SHP77 treated with DMSO at 0.1 percent for 48 hours (cell line): Measurements from ENCODE around the gene PPFIA2.

Experiments
- DNase-seq: peaks from one replicate; lab custom pipeline; 2025; lab: John Stamatoyannopoulos, UW

The PPFIA2 gene

DNA sequence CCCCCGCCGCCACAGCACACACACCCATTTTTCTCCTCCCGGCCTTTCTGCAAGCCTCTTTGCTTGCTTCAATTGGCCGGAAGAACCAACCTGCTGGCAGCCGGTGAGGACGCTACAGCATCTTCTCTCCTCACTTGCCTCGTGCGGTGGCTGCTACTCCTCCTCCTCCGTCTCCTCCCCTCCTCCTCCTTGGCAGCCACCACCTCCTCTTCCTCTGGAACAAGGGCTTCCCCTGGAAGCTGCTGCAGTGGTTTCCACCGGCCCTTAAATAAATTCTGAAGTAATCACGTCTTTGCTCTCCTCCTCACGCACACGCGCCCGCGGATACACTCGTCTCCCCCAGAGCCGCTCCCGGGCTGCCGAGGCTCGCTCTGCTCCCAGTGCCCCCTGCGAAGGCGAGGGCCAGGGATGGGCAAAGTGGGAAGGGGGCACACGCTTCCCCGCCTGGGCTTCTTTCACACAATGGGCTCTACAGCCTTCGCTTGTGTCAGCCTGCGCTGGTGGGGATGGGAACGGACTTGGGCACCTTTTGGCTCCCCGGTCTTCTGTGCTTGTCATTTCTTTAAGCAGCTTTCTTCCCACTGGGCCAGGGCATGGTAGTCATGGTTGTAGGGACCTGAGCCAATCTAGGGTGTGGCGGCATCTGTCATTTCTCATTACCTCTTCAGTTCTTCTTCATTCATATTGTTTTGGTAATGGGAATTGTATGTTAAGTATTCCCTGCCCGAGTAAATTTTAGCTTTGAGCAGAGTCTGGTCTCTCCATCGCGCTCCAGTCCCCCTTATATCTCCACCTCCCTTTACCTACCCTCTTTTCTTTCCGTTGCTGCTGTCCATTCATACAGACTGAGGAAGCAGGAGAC lies at the start of gene PPFIA2:
PPFIA2 (minus strand) TSS at position 161 of the 862 bp plus-strand sequence.
- DNase-seq = no peak

GRCh38 chr12:81800298-81801148 lies 41.4 kb upstream of the PPFIA2 start:
- no peak for DNase-seq

- DNase-seq = no peak
These were observed 39.1 kb upstream of the PPFIA2 start for GRCh38 chr12:81798294-81798693.

DNA sequence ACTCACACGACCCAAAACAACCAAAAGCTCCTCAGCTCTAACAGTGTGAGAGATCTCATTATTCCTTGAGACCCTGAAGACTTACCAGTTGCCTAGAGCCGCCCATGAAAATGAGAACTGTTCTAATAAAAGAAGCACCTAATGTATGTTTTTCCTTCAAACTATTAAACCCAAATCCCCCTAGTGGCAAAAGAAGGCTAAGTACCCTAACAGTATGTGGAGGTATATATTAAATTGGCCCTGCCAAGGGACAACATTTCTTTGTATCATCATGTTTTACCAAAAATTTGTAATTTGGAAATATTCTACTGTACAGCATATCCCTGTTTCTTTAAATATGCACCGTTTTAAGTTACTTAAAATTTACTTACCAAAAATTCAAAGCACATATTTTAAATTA lies 38.0 kb upstream of the PPFIA2 start:
- DNase-seq = no peak

DNA sequence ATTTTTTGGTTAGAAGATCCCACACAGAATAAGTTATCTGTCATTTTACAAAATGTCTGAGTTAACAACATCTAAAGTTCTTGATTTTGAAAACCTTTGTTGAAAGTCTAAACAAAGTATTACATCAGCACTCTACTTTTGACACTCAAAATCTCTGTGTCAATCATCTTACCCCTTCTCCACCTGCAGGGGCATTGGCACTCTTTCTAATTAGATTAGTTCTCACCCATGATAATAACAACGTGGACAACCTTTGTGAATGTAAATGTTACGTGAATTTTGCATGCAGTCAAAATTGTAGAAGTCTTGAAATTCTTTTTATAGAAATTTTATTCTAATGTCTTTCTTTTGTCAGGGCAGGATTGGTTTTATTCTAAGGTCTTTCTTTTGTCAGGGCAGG lies 33.5 kb upstream of the PPFIA2 start:
- no peak for DNase-seq

- DNase-seq = no peak
These were observed 20.1 kb upstream of the PPFIA2 start for GRCh38 chr12:81779216-81779615.

DNA sequence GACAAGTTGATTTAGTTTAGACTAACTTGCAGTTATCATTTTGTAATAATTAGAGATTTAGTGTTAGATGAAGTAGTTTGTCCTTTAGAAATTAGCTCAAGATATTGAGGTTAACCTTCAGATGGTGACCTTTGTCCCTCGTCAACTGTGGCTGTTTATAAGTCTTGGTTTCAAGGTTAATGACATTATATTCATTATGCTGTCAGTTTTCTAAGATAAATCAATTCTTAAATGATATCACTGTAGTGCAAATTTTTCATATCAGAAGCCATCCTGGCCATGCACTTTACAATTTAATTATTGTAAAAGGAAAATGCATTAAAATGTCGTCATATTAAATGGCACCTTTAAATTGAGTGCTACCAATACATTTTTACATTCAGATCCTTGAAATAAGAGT lies 19.6 kb upstream of the PPFIA2 start:
- DNase-seq = no peak

GRCh38 chr12:81758421-81759189 lies 545 bp downstream of the PPFIA2 start:
- no peak for DNase-seq

DNA sequence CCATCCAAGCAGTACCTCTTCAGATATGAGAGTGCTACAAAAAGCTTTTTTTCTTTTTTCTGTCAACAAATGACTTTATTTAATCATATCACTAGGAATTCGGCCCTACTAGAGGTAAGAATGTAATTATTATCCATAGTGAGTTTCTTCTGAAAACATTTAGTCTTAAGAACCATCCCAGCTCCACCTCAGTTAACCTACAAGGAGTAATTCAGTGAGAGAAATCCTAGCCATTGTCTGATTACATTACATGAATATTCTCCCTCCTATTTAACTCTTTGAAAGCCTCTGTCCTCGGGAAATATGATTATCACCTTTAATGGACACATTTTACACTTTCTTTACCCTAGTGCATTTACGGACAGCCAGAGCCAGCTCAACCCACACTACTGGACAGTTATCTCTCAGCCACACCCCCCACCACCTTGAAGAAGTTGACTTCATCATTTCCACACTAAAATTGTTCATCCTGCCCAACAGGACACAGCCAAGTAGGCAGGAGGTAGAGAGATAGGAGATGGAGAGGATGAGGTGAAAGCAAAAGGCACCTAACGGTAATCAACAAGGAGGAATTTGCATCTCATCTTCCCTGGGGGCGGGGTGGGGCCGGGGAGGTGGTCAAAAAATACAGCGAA lies 1.3 kb downstream of the PPFIA2 start:
- no peak for DNase-seq

- no peak for DNase-seq
These were observed 29.4 kb downstream of the PPFIA2 start for GRCh38 chr12:81729781-81730180.

DNA sequence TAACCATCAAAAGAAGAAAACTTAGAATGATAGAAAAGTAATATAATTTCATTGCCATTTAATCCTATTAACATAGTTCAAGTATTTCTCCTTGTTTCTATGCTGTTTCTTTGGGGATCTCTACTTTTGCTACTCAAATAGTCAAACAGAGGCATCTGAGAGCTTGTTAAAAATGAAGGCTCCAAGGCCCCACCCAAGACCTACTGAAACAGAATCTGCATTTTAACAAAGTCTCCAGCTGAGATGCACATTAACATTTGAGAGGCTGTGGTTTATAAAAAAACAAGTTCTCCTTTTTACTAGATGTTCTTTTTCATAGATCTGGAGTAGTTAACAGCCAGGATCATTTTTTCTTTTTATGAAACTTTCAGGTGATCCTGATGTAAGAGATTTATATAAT lies 31.8 kb downstream of the PPFIA2 start:
- DNase-seq = no peak

DNA sequence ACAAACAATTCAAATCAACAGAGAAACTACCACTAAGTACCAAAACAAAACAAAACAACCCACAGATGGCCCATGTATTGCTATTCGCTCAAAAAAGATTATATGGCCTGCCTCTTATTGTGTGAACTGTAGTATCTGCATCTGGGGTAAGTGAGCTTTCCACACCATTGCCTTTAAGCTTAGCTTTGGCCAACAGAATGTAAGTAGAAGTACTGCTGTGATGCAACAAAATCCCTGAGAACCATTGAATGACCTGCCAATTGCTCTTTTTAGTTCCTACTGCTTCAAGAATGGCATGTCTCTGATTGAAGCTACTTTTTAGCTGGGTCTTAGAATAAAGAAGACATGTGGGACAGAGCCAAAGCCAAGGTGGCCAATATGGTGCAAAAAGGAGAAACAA lies 32.5 kb downstream of the PPFIA2 start:
- DNase-seq = no peak

GRCh38 chr12:81723361-81723760 lies 35.8 kb downstream of the PPFIA2 start:
- DNase-seq = no peak

DNA sequence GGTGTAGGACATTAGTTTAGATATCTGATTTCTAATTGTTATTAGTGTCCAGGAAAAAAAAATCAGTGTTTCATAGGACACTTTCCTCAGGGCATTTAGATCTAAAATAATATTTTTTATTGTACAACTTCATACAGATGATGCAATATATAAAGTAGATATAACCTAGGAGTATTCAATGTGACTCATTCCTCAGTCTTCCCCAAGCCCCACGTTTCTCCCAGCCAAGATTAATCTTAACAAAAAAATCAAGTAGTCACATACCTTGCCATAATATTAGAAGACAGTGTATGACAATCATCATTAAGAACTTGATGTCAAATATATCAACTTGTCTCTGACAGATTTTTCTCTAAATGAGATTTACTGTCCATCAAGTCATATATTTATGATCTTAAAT lies 37.1 kb downstream of the PPFIA2 start:
- DNase-seq = no peak

DNA sequence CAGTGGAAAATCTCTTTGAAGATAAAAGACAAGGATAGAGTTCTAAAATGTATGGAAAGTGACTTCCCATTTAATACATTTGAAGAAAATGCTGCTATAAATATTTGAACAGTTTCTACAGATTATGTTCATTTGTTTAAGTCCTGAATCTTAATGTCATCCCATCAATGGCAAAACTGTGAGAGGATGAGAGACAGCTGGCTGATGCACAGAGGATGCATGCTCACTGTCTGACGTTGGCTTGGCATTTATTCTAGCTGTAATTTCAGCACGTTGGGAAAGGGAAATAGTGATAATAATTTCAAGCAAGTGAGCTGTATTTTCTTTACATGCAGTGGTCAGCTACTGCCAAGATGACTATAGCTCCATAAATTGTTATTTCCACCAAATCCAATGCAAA lies 40.5 kb downstream of the PPFIA2 start:
- no peak for DNase-seq

DNA sequence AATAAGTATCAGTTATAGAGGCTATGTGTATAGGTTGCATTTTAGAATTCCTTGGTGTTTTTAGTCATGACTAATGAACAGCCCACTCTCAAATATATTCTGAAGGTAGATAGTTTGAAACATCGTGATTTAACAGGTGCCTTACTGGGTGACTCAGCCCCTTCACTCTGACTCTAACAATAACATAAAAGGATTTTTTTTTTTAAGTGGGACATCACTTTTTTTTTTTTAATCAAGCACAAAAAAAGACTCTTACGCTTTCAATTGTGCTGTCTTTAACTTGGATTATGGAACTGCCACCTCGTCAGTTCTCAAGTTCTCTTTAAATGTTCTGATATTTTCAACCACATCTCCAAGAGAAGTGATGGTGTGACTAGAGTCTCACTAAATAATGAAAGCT lies 46.6 kb downstream of the PPFIA2 start:
- DNase-seq = no peak

DNA sequence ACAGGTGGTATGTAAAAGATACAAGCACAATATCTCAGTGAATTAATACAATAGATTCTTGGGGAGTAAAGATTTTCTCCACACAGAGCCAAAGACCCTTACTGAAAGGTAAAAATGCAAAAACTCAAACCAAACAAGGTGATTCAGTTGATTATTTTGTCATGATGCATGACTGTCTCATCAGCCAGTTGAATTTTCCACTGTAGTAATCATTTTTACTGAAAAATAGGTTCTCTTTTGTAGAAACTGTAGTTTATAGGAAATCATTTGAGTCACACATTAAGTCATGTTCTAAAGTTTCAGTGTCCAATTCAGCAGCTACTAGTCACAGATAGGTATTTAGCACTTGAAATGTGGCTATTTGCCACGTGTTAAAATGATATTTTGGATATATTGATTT lies 53.6 kb downstream of the PPFIA2 start:
- DNase-seq = no peak

DNA sequence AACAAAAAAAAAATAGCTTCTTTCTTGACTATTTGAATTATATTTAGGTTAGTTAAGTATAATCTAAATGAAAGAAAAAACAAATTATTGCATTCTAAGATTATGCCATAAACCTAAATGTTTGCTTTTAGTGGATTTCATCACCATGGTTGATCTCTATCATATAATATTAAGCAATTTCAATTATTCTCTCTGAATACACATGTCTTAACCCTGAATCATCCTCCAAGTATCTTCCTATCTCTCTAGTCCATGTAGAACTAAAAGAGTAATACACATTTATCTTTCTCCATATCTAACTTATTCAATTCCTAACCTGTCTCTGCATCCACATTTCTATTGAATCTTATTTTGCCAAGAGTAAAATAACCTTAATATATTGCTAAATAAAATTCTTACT lies 59.6 kb downstream of the PPFIA2 start:
- DNase-seq = no peak

DNA sequence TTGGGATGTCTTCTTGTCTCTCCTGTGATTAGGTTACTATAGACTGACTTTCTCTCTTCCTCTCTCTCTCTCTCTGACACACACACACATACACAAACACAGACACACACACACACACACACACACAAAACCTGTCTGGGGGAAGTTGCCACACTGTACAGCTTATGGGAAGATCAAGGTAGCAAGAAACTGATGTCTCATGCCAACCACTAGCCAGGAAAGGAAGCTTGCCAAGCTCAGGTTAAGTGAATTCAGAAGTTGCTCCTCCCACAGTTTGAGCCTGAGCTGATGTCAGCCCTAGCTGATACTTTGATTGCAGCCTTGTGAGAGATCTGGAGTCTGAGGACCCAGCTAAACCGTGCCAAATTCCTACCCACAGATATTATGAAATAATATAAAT lies 67.1 kb downstream of the PPFIA2 start:
- DNase-seq = no peak

- DNase-seq = no peak
These were observed 75.3 kb downstream of the PPFIA2 start for GRCh38 chr12:81683881-81684280.

DNA sequence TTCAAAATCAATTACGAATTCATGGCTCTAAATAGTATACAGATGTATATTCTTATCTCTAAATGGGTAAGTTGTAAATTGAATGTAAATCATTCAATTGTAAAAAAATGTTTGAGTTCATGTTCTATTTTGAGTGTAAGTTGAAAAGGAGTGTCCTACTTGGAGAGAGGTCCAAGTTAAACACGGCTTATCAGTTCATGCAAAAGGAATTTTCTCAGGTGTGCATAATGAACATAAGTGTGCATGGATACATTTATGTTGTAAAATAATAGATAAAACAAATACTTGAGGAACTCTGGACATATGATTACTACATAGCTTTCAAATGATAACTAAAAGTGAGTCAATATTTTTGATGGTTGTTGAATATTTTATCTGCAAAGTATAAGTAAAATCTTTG lies 79.5 kb downstream of the PPFIA2 start:
- DNase-seq = no peak

DNA sequence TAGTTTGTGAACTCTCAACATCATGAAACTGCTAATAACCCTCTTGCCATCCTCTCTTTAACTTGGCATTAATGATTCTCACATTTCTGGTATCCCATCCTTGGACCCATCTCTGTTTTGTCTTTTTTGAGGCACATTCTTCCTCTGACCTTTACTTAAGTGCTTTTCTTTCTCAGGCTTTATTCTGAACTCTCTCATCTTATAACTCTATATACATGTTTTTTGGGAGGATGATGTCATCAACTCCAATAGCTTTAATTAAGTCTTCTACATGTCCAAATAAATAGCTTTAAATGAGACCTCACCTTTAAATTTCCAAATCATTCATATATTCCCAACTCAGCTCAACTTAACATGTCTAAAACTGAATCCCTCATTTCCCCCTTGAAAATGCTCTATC lies 88.4 kb downstream of the PPFIA2 start:
- no peak for DNase-seq
